Inferior parietal cortex (tissue), 1 donor: ENCODE measurements around the gene BIRC2.
"Not testable (repeated sequence)": the region's sequence is repeated elsewhere in the genome, so short reads cannot be mapped to it uniquely, and the experiment has no call there.

Source experiments
- DNase-seq: peaks from one replicate; pipeline ENCODE4 v3.0.0-alpha.2; 2016; ENCODE audit errors: extremely low spot score

Gene BIRC2

GRCh38 chr11:102323542-102324251 is 23.3 kb upstream of the BIRC2 start:
- no peak for DNase-seq

GRCh38 chr11:102325088-102325487 is 21.9 kb upstream of the BIRC2 start:
- no peak for DNase-seq

GRCh38 chr11:102328748-102329147 is 18.3 kb upstream of the BIRC2 start:
- DNase-seq = no peak

GRCh38 chr11:102330231-102330630 is 16.8 kb upstream of the BIRC2 start:
- DNase-seq = no peak

- no peak for DNase-seq
Observed at GRCh38 chr11:102331341-102331740, 15.7 kb upstream of the BIRC2 start.

GRCh38 chr11:102332611-102332994 is 14.4 kb upstream of the BIRC2 start:
- DNase-seq = no peak

- DNase-seq = no peak
Observed at GRCh38 chr11:102338479-102339010, 8.5 kb upstream of the BIRC2 start.

GRCh38 chr11:102341311-102341710 is 5.7 kb upstream of the BIRC2 start:
- not testable (repeated sequence) for DNase-seq

GRCh38 chr11:102341844-102342318 is 5.1 kb upstream of the BIRC2 start:
- DNase-seq = peak; percentile 91

- no peak for DNase-seq
Observed at GRCh38 chr11:102343809-102344208, 3.2 kb upstream of the BIRC2 start.

GRCh38 chr11:102345904-102346303 is 1.1 kb upstream of the BIRC2 start:
- DNase-seq = no peak

- DNase-seq = peak; percentile 68
Observed at GRCh38 chr11:102346456-102346747, 612 bp upstream of the BIRC2 start.

- DNase-seq = peak; percentile 63
Observed at GRCh38 chr11:102347462-102348370, 702 bp downstream of the BIRC2 start.

GRCh38 chr11:102357116-102357515 is 10.1 kb downstream of the BIRC2 start:
- DNase-seq = no peak

- DNase-seq = no peak
Observed at GRCh38 chr11:102359372-102359771, 12.4 kb downstream of the BIRC2 start.

GRCh38 chr11:102360681-102361080 is 13.7 kb downstream of the BIRC2 start:
- DNase-seq = no peak

- no peak for DNase-seq
Observed at GRCh38 chr11:102361086-102362031, 14.3 kb downstream of the BIRC2 start.

- no peak for DNase-seq
Observed at GRCh38 chr11:102364991-102365390, 18.0 kb downstream of the BIRC2 start.

- peak; percentile 56 for DNase-seq
Observed at GRCh38 chr11:102367364-102367763, 20.4 kb downstream of the BIRC2 start.

GRCh38 chr11:102368472-102368871 is 21.5 kb downstream of the BIRC2 start:
- DNase-seq = no peak

GRCh38 chr11:102374633-102375424 is 27.8 kb downstream of the BIRC2 start:
- not testable (repeated sequence) for DNase-seq
